Activated B cell treated with CpG ODN at 0.5 μM for 24 hours (primary cell): ENCODE results near the gene WDR31. TPM values are rescaled to one million over a fixed set of nuclear protein-coding genes. Genes with fewer than 3 reads are reported as not detected.

ENCODE experiments used
- ATAC-seq: fragments of 200-7000 bp; cut with Tn5 transposase; one replicate; pipeline ENCODE4 v1.10.0; 2021; ENCODE audit warnings: low read depth, mild to moderate bottlenecking, moderate library complexity
- CTCF ChIA-PET: fragments of 350-600 bp; sonication (Branson Sonifier 250); formaldehyde crosslinking; loops from one replicate; lab custom pipeline; 2021; ENCODE audit warnings: antibody characterized with exemption; lab: Charles Lee
- POLR2A ChIA-PET: fragments of 350-600 bp; sonication (Branson Sonifier 250); formaldehyde crosslinking; loops from one replicate; lab custom pipeline; 2021; ENCODE audit warnings: antibody characterized with exemption; lab: Charles Lee
- DNase-seq: peaks from one replicate; pipeline ENCODE4 v3.0.0; 2022
- H3K27ac Mint-ChIP-seq: one replicate; pipeline ENCODE4 v1.8.0; 2020; ENCODE audit warnings: mixed read lengths
- H3K27me3 Mint-ChIP-seq: one replicate; pipeline ENCODE4 v1.8.0; 2021; ENCODE audit warnings: mixed read lengths
- H3K36me3 Mint-ChIP-seq: one replicate; pipeline ENCODE4 v1.8.0; 2021; ENCODE audit warnings: low read depth, mixed read lengths
- H3K4me1 Mint-ChIP-seq: one replicate; pipeline ENCODE4 v1.8.0; 2021; ENCODE audit warnings: mixed read lengths
- H3K4me3 Mint-ChIP-seq: one replicate; pipeline ENCODE4 v1.8.0; 2020; ENCODE audit warnings: mild to moderate bottlenecking, mixed read lengths
- H3K9me3 Mint-ChIP-seq: one replicate; pipeline ENCODE4 v1.8.0; 2020; ENCODE audit warnings: mixed read lengths
- CTCF ChIP-seq: fragments of 200-600 bp; IDR thresholded peaks from one replicate; pipeline ENCODE4 v1.8.0; 2022; ENCODE audit warnings: antibody characterized with exemption, mild to moderate bottlenecking
- intact Hi-C: fragments of 100-400 bp; cut with micrococcal nuclease; formaldehyde crosslinking; loops from one replicate; pipeline ENCODE4 v1.15.1; 2024
- total RNA-seq: library from RNA; stranded (reverse); gene quantifications from 2 replicates; pipeline ENCODE4 v1.2.3, GENCODE V29; 2022

Gene WDR31
- total RNA-seq, 1 donor from 2014 or later: 0.73 TPM

- CTCF ChIA-PET: no interaction called here
- intact Hi-C loops: no loop called here
- POLR2A ChIA-PET: no interaction called here
Measured at GRCh38 chr9:113313261-113313660, 26.8 kb downstream of the WDR31 start.

GRCh38 chr9:113311961-113312360, 28.1 kb downstream of the WDR31 start:
- Mint-ChIP-seq H3K27me3 (peaks cover 1% of the 10 kb centered on the region), H3K4me1 (no peaks in the 10 kb centered on the region), H3K27ac (no peak overlapping the region), H3K9me3 (no peaks in the 10 kb centered on the region), H3K4me3 (no peak overlapping the region), H3K36me3 (no peaks in the 10 kb centered on the region)
- no peak for TF ChIP-seq CTCF
- ChIA-PET CTCF (interaction anchor here (1.1 to 1.4 kb wide), 2 partner anchors 90 to 134 kb away, joined by 3 read pairs; no protein-coding TSS in a partner anchor), POLR2A (no interaction called here)
- DNase-seq: no peak
- intact Hi-C loops: no loop called here
- ATAC-seq: no peak

More at GRCh38 chr9:113313261-113313660, 26.8 kb downstream of the WDR31 start:
- TF ChIP-seq CTCF: no peak
- Mint-ChIP-seq H3K4me1 (no peaks in the 10 kb centered on the region), H3K9me3 (no peaks in the 10 kb centered on the region), H3K4me3 (no peak overlapping the region), H3K36me3 (no peaks in the 10 kb centered on the region), H3K27ac (no peak overlapping the region), H3K27me3 (peaks cover 1% of the 10 kb centered on the region)
- ATAC-seq (no peak), DNase-seq (no peak)

GRCh38 chr9:113310538-113310937, 29.5 kb downstream of the WDR31 start:
- DNase-seq (no peak), ATAC-seq (no peak)
- TF ChIP-seq CTCF: no peak
- H3K27ac Mint-ChIP-seq: no peak overlapping the region
- CTCF ChIA-PET: interaction anchor here (1.6 to 1.9 kb wide), 3 partner anchors 35 to 347 kb away, joined by 3 to 7 read pairs (median 3); partner anchors contain the start of genes CDC26 and PRPF4
- no peaks in the 10 kb centered on the region for H3K9me3 Mint-ChIP-seq
- no peaks in the 10 kb centered on the region for H3K4me1 Mint-ChIP-seq
- H3K4me3 Mint-ChIP-seq: no peak overlapping the region
- H3K36me3 Mint-ChIP-seq: no peaks in the 10 kb centered on the region
- intact Hi-C loops: no loop called here
- peaks cover 3% of the 10 kb centered on the region for H3K27me3 Mint-ChIP-seq
- POLR2A ChIA-PET: interaction anchor here (1.0 kb wide), 1 partner anchor 100 kb away, joined by 3 read pairs; the partner anchor contains the start of genes C9orf43 and POLE3

GRCh38 chr9:113309204-113309813, 30.8 kb downstream of the WDR31 start:
- ChIA-PET CTCF (interaction anchor here (1.3 to 1.9 kb wide), 5 partner anchors 34 to 348 kb away, joined by 3 to 7 read pairs (median 3); partner anchors contain the start of genes CDC26 and PRPF4), POLR2A (no interaction called here)
- no peak for TF ChIP-seq CTCF
- no peaks in the 10 kb centered on the region for H3K4me1 Mint-ChIP-seq
- ATAC-seq: no peak
- H3K9me3 Mint-ChIP-seq: no peaks in the 10 kb centered on the region
- intact Hi-C loops: loop anchor here (1.0 to 2.0 kb wide), 3 partner anchors 98 to 349 kb away; no protein-coding TSS in a partner anchor
- no peak for DNase-seq
- no peak overlapping the region for H3K27ac Mint-ChIP-seq
- no peak overlapping the region for H3K4me3 Mint-ChIP-seq
- H3K36me3 Mint-ChIP-seq: no peaks in the 10 kb centered on the region
- peaks cover 2% of the 10 kb centered on the region for H3K27me3 Mint-ChIP-seq

- ChIA-PET CTCF (no interaction called here), POLR2A (no interaction called here)
- Mint-ChIP-seq H3K36me3 (no peaks in the 10 kb centered on the region), H3K4me1 (no peaks in the 10 kb centered on the region), H3K27ac (no peak overlapping the region), H3K9me3 (no peaks in the 10 kb centered on the region), H3K27me3 (peaks cover 12% of the 10 kb centered on the region), H3K4me3 (no peak overlapping the region)
- DNase-seq (no peak), ATAC-seq (no peak)
- intact Hi-C loops: no loop called here
- no peak for TF ChIP-seq CTCF
Measured at GRCh38 chr9:113307396-113307975, 32.6 kb downstream of the WDR31 start.
